22Rv1 (cell line): ENCODE results near the gene RIC1.

ENCODE experiments used
- ZFX ChIP-seq: fragments of 450-650 bp; IDR thresholded peaks from 2 replicates; pipeline ENCODE4 v1.6.1; 2017; ENCODE audit warnings: antibody characterized with exemption, borderline replicate concordance
- TF ChIP-seq, protein P1 (sequence below): fragments of 450-650 bp; IDR thresholded peaks from 2 replicates; pipeline ENCODE4 v1.5.1; 2017; ENCODE audit warnings: mild to moderate bottlenecking

DNA sequence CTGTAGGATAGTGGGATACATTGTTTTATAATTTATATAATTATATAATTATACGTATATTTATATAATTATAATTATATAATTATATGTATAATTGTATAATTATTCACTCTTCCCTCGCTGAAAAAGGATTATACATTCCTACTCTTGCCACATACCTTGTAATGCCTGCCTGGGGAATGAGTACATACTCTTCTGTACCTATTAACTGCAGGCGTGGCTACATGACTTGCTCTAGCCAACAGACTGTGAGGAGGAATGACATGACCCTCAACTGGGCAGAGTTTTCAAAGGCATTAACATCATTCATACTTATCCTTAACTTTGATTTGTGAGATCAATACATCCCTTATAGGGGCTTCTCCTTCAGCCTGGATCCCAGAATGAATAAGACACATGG, 184.9 kb downstream of the RIC1 start:
- TF ChIP-seq, protein P1, sequence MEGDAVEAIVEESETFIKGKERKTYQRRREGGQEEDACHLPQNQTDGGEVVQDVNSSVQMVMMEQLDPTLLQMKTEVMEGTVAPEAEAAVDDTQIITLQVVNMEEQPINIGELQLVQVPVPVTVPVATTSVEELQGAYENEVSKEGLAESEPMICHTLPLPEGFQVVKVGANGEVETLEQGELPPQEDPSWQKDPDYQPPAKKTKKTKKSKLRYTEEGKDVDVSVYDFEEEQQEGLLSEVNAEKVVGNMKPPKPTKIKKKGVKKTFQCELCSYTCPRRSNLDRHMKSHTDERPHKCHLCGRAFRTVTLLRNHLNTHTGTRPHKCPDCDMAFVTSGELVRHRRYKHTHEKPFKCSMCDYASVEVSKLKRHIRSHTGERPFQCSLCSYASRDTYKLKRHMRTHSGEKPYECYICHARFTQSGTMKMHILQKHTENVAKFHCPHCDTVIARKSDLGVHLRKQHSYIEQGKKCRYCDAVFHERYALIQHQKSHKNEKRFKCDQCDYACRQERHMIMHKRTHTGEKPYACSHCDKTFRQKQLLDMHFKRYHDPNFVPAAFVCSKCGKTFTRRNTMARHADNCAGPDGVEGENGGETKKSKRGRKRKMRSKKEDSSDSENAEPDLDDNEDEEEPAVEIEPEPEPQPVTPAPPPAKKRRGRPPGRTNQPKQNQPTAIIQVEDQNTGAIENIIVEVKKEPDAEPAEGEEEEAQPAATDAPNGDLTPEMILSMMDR, result no peak
- no peak for TF ChIP-seq ZFX
